ENCODE measurements around the gene RASA3. TPM values are rescaled to one million over a fixed set of nuclear protein-coding genes. Genes with fewer than 3 reads are reported as not detected.

Gene RASA3
- total RNA-seq, 3 donors from 2014 or later (not counting 1 experiment from before 2014, with no cell fraction given), result 252 to 277 (median 274) TPM

GRCh38 chr13:113995051-113995601 lies 137.3 kb downstream of the RASA3 start:
- Mint-ChIP-seq H3K4me3 (no peak overlapping the region), H3K36me3 (no peaks in the 10 kb centered on the region), H3K27ac (peak overlapping the region in 1 of 2 donors; percentile 59), H3K4me1 (peaks cover 8 to 23% of the 10 kb centered on the region in 2 donors), H3K27me3 (ENCODE audit: low read depth in 2 of 2) (no peaks in the 10 kb centered on the region), H3K9me3 (no peaks in the 10 kb centered on the region)
- Histone ChIP-seq H3K27ac (ENCODE audit: low read length) (no peak overlapping the region), H3K4me1 (ENCODE audit: control insufficient read depth, insufficient read depth, low read length) (peaks cover 4% of the 10 kb centered on the region), H3K4me3 (ENCODE audit: low read length) (no peak overlapping the region), H3K9me3 (ENCODE audit: control insufficient read depth, insufficient read depth, low read length) (no peaks in the 10 kb centered on the region), H3K27me3 (ENCODE audit: control insufficient read depth, insufficient read depth, low read length) (no peaks in the 10 kb centered on the region), H3K36me3 (ENCODE audit: control insufficient read depth, insufficient read depth, low read length) (peaks cover 81% of the 10 kb centered on the region)
- 94% methylated on average over 23 of the region's 23 CpGs for WGBS (ENCODE audit: insufficient coverage)
- no peak for TF ChIP-seq CTCF (IDR thresholded peaks at IDR 0.05)
- DNase-seq (no peak), ATAC-seq (no peak)
- intact Hi-C loops (cut with micrococcal nuclease), result no loop called here

- no peak for TF ChIP-seq CTCF (IDR thresholded peaks at IDR 0.05)
- no peak for ATAC-seq
- H3K9me3 Mint-ChIP-seq, result peaks cover 0 to 8% of the 10 kb centered on the region in 2 donors
- no peaks in the 10 kb centered on the region for H3K36me3 Mint-ChIP-seq
- no peaks in the 10 kb centered on the region for H3K27me3 Mint-ChIP-seq (ENCODE audit: low read depth in 2 of 2)
- H3K27ac ChIP-seq (ENCODE audit: low read length), result no peak overlapping the region
- peaks cover 5% of the 10 kb centered on the region for H3K4me1 ChIP-seq (ENCODE audit: control insufficient read depth, insufficient read depth, low read length)
- no peak overlapping the region for H3K4me3 ChIP-seq (ENCODE audit: low read length)
- WGBS (ENCODE audit: insufficient coverage), result 96% methylated on average over 20 of the region's 21 CpGs
- no peaks in the 10 kb centered on the region for H3K9me3 ChIP-seq (ENCODE audit: control insufficient read depth, insufficient read depth, low read length)
- intact Hi-C loops (cut with micrococcal nuclease), result no loop called here
- DNase-seq, result no peak
- peaks cover 65% of the 10 kb centered on the region for H3K36me3 ChIP-seq (ENCODE audit: control insufficient read depth, insufficient read depth, low read length)
- no peak overlapping the region for H3K4me3 Mint-ChIP-seq
- H3K27ac Mint-ChIP-seq, result peak overlapping the region in 1 of 2 donors; percentile 23
- peaks cover 16 to 32% of the 10 kb centered on the region in 2 donors for H3K4me1 Mint-ChIP-seq
- no peaks in the 10 kb centered on the region for H3K27me3 ChIP-seq (ENCODE audit: control insufficient read depth, insufficient read depth, low read length)
These were observed 140.0 kb downstream of the RASA3 start for GRCh38 chr13:113992276-113993005.

DNA sequence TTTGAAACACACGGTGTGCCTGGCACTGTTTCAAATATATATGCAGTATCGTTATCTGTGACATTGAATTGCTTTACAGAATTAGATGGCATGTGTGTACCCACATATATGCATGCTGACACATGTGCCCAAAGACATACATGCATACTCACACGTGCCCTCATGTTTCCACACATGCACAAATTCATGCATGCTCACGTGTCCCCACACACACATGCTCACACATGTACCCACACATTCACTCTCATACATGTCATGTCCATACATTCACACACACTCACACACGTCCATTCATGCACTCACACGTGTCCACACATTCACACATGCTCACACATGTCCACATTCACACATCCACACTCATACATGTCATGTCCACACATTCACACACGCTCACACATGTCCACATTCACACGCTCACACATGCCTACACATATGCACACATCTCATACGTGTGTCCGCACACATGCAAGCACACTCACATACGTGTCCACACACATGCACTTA lies 140.7 kb downstream of the RASA3 start:
- H3K27me3 ChIP-seq (ENCODE audit: control insufficient read depth, insufficient read depth, low read length), result no peaks in the 10 kb centered on the region
- no peaks in the 10 kb centered on the region for H3K36me3 Mint-ChIP-seq
- ATAC-seq (peak in 1 of 3 donors; percentile 22), DNase-seq (no peak)
- TF ChIP-seq CTCF (IDR thresholded peaks at IDR 0.05), result no peak
- intact Hi-C loops (cut with micrococcal nuclease), result no loop called here
- no peak overlapping the region for H3K4me3 ChIP-seq (ENCODE audit: low read length)
- H3K27me3 Mint-ChIP-seq (ENCODE audit: low read depth in 2 of 2), result no peaks in the 10 kb centered on the region
- H3K4me1 Mint-ChIP-seq, result peaks cover 16 to 27% of the 10 kb centered on the region in 2 donors
- peaks cover 5% of the 10 kb centered on the region for H3K4me1 ChIP-seq (ENCODE audit: control insufficient read depth, insufficient read depth, low read length)
- no peak overlapping the region for H3K27ac ChIP-seq (ENCODE audit: low read length)
- no peak overlapping the region for H3K4me3 Mint-ChIP-seq
- 97% methylated on average over 11 of the region's 11 CpGs for WGBS (ENCODE audit: insufficient coverage)
- H3K9me3 Mint-ChIP-seq, result peaks cover 0 to 8% of the 10 kb centered on the region in 2 donors
- peak overlapping the region in 1 of 2 donors; percentile 23 for H3K27ac Mint-ChIP-seq
- no peaks in the 10 kb centered on the region for H3K9me3 ChIP-seq (ENCODE audit: control insufficient read depth, insufficient read depth, low read length)
- peaks cover 58% of the 10 kb centered on the region for H3K36me3 ChIP-seq (ENCODE audit: control insufficient read depth, insufficient read depth, low read length)

Measured in natural killer cell (primary cell).